ENCODE results near the gene NXT1. TPM values are rescaled to one million over a fixed set of nuclear protein-coding genes. Genes with fewer than 3 reads are reported as not detected.
"Not testable (repeated sequence)": the region's sequence is repeated elsewhere in the genome, so short reads cannot be mapped to it uniquely, and the experiment has no call there.

The NXT1 gene
- total RNA-seq, 4 donors from 2014 or later: 29.2 to 40.2 (median 35.1) TPM

DNA sequence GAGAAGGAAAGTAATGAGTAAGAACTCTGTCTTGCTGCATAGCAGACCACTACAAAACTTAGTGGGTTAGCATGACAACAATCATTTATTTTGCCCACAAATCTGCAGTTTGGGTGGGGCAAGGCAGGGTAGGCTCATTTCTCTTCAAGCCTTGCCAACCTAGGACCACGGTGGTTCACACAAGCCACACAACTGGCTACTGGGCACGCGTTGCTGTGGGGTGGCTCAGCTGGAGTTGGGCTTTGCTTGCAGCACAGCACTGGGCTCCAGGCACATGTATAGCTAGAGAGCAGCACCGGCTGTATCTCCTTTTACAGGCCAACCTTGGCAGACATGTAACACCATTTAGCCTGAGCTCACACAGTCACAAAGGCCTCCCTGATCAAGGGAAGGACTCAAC is 4.6 kb upstream of the NXT1 start:
- intact Hi-C loops (cut with DNase I; ENCODE audit: low total_unique reads): no loop called here
- TF ChIP-seq POLR2A (IDR thresholded peaks at IDR 0.05): no peak
- no peak for TF ChIP-seq CTCF (IDR thresholded peaks at IDR 0.05)
- 81 to 83% methylated on average over 3 to 4 of the region's 4 CpGs for WGBS, 2 donors
- no peak overlapping the region for H3K4me3 ChIP-seq (ENCODE audit: low read depth, poor library complexity, severe bottlenecking)
- peak in 1 of 2 donors; percentile 52 for DNase-seq (ENCODE audit: low spot score in 2 of 2)

- WGBS, 2 donors: 86 to 91% methylated on average over 6 of the region's 6 CpGs
Measured at GRCh38 chr20:23347791-23348190, 2.8 kb upstream of the NXT1 start.

DNA sequence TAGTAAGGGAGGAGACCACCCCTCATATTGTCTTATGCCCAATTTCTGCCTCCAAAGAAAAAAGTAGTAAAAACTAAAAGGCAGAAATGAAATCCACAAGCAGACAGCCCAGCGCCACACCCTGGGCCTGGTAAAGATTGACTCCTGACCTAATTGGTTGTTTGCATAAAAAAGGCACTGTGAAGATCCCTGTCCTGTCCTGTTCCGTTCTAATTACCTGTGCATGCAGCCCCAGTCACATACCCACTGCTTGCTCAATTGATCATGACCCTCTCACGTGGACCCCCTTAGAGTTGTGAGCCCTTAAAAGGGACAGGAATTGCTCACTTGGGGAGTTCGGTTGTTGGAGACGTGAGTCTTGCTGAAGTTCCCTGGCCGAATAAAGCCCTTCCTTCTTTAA is 2.1 kb upstream of the NXT1 start:
- H3K4me3 ChIP-seq (ENCODE audit: low read depth, poor library complexity, severe bottlenecking); intact Hi-C loops (cut with DNase I; ENCODE audit: low total_unique reads): not testable (repeated sequence)
- WGBS, 2 donors: 89 to 92% methylated on average over 6 of the region's 6 CpGs
- DNase-seq (ENCODE audit: low spot score in 2 of 2): peak in 1 of 2 donors; percentile 68

More at GRCh38 chr20:23347791-23348190, 2.8 kb upstream of the NXT1 start:
- TF ChIP-seq POLR2A (IDR thresholded peaks at IDR 0.05) (no peak), CTCF (IDR thresholded peaks at IDR 0.05) (no peak)
- intact Hi-C loops (cut with DNase I; ENCODE audit: low total_unique reads): no loop called here
- no peak overlapping the region for H3K4me3 ChIP-seq (ENCODE audit: low read depth, poor library complexity, severe bottlenecking)
- DNase-seq (ENCODE audit: low spot score in 2 of 2): peak in 1 of 2 donors; percentile 60

- TF ChIP-seq POLR2A (IDR thresholded peaks at IDR 0.05): no peak
- no peak for TF ChIP-seq CTCF (IDR thresholded peaks at IDR 0.05)
- peak; percentile 84 to 86 for DNase-seq (ENCODE audit: low spot score in 2 of 2)
- H3K4me3 ChIP-seq (ENCODE audit: low read depth, poor library complexity, severe bottlenecking): peak overlapping the region; percentile 43
- intact Hi-C loops (cut with DNase I; ENCODE audit: low total_unique reads): loop anchor here (5.0 kb wide), 1 partner anchor 302 kb away; the partner anchor contains the start of gene THBD
- 4 to 7% methylated on average over 23 of the region's 23 CpGs for WGBS, 2 donors
Measured at GRCh38 chr20:23349338-23350195, 1.0 kb upstream of the NXT1 start.

- 1 to 3% methylated on average over 23 to 54 of the region's 64 CpGs for WGBS, 2 donors
- H3K4me3 ChIP-seq (ENCODE audit: low read depth, poor library complexity, severe bottlenecking): peak overlapping the region; percentile 89
- intact Hi-C loops (cut with DNase I; ENCODE audit: low total_unique reads): loop anchor here (5.0 kb wide), 1 partner anchor 304 kb away; the partner anchor contains the start of gene THBD
Measured at GRCh38 chr20:23350904-23351838, 580 bp downstream of the NXT1 start.

More at GRCh38 chr20:23350904-23351838, 580 bp downstream of the NXT1 start:
- peak; percentile 49 to 90 for DNase-seq (ENCODE audit: low spot score in 2 of 2)
- TF ChIP-seq CTCF (IDR thresholded peaks at IDR 0.05) (no peak), POLR2A (IDR thresholded peaks at IDR 0.05) (no peak)
